ENCODE results near the gene EHBP1.
"Not testable (repeated sequence)": the region's sequence is repeated elsewhere in the genome, so short reads cannot be mapped to it uniquely, and the experiment has no call there.

EHBP1 gene

DNA sequence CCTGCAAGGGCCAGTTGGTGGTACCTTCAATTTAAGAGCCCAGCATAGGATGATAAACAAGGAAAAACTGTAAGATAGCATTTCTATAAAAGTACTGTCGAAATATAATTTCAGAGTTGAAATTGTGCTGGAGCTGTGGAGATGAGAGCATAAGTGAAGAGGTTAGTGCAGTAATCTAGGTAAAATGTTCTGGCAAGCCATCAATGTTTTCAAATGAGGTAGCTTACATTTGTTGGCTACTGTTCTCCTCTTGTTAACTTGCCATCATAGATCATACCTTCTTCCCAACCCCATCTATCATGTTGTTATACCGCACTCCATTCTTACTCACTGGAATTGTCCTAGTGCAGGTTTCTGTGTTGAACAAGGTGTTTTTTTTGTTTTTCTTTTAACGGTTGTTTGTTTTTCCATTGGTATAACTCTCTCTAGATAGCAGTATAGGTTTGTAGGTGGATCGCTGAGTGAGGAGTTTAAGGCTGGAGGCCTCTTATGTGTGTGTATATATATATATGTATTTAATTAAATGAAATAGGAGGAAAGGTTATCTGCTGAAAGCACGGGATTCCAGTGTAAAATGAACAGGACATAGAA is 40.5 kb downstream of the EHBP1 start:
- DNase-seq (ENCODE audit: low read depth in 2 of 2): no peak
- TF ChIP-seq, protein P1, sequence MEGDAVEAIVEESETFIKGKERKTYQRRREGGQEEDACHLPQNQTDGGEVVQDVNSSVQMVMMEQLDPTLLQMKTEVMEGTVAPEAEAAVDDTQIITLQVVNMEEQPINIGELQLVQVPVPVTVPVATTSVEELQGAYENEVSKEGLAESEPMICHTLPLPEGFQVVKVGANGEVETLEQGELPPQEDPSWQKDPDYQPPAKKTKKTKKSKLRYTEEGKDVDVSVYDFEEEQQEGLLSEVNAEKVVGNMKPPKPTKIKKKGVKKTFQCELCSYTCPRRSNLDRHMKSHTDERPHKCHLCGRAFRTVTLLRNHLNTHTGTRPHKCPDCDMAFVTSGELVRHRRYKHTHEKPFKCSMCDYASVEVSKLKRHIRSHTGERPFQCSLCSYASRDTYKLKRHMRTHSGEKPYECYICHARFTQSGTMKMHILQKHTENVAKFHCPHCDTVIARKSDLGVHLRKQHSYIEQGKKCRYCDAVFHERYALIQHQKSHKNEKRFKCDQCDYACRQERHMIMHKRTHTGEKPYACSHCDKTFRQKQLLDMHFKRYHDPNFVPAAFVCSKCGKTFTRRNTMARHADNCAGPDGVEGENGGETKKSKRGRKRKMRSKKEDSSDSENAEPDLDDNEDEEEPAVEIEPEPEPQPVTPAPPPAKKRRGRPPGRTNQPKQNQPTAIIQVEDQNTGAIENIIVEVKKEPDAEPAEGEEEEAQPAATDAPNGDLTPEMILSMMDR (IDR thresholded peaks at IDR 0.05; ENCODE audit: low read depth, low read length): no peak
- no peak overlapping the region for H3K4me3 ChIP-seq (replicated peaks in 1 of 2; ENCODE audit: low read depth in 2 of 2, low read length in 2 of 2)

DNA sequence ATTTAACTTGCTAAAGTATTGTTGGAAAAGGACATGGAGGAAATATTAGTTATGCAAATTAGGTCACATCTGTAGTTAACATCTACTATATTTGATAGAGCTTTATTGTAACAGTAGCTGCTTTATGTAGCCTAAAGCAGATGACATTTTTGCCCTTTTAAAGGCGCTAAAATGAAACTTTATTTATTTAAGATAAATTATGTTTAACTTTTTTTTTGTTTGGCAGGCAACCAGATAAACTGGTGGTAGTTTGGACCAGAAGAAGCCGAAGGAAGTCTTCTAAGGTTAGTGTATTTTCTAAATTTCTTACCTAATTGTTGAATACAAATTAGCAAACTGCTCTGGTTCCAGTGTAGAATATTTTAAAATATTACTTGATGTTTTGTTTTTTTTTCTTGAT is 41.7 kb downstream of the EHBP1 start:
- no peak for DNase-seq (ENCODE audit: low read depth in 2 of 2)
- TF ChIP-seq, protein P1 (IDR thresholded peaks at IDR 0.05; ENCODE audit: low read depth, low read length): no peak
- no peak overlapping the region for H3K4me3 ChIP-seq (replicated peaks in 1 of 2; ENCODE audit: low read depth in 2 of 2, low read length in 2 of 2)

DNA sequence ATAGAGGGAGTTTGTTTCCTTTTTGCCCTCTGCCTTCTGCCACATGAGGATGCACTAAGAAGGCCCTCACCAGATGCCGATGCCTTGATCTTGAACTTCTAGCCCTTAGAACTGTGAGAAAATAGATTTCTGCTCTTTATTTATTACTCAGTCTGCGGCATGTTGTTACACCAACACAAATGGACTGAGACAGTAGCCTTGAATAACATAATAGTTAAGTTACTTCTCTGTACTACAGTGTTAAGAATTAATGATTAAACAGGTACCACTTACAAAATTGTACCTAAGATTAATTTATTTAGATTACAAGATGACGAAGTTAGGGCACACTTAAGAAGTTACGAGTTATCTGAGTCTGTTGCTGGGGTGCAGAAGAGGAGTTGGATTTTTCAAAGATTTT is 42.4 kb downstream of the EHBP1 start:
- no peak for DNase-seq (ENCODE audit: low read depth in 2 of 2)
- H3K4me3 ChIP-seq (replicated peaks in 1 of 2; ENCODE audit: low read depth in 2 of 2, low read length in 2 of 2): no peak overlapping the region
- TF ChIP-seq, protein P1 (IDR thresholded peaks at IDR 0.05; ENCODE audit: low read depth, low read length): no peak

DNA sequence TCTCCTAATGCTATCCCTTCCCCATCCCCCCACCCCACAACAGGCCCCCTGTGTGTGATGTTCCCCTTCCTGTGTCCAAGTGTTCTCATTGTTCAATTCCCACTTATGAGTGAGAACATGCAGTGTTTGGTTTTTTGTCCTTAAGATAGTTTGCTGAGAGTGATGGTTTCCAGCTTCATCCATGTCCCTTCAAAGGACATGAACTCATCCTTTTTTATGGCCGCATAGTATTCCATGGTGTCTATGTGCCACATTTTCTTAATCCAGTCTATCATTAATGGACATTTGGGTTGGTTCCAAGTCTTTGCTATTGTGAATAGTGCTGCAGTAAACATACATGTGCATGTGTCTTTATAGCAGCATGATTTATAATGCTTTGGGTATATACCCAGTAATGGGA is 43.6 kb downstream of the EHBP1 start:
- not testable (repeated sequence) for H3K4me3 ChIP-seq (replicated peaks in 1 of 2; ENCODE audit: low read depth in 2 of 2, low read length in 2 of 2); DNase-seq (ENCODE audit: low read depth in 2 of 2)

DNA sequence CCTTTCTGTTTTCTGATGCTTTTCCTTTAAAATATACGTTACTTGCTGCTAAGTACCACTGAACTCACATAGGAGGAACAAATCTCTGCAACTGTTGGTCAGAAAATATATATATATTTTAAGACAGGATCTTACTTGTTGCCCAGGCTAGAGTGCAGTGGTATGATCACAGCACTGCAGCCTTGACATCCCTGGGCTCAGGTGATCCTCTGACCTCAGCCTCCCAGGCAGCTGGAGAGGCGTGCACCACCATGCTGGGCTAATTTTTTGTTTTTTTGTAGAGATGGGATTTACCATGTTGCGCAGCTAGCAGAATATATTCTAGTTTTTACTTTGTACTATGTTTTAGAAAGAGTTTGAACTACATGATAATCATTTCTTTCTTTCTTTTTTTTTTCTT is 51.5 kb downstream of the EHBP1 start:
- TF ChIP-seq, protein P1 (IDR thresholded peaks at IDR 0.05; ENCODE audit: low read depth, low read length): no peak
- H3K4me3 ChIP-seq (replicated peaks in 1 of 2; ENCODE audit: low read depth in 2 of 2, low read length in 2 of 2): no peak overlapping the region
- no peak for DNase-seq (ENCODE audit: low read depth in 2 of 2)

DNA sequence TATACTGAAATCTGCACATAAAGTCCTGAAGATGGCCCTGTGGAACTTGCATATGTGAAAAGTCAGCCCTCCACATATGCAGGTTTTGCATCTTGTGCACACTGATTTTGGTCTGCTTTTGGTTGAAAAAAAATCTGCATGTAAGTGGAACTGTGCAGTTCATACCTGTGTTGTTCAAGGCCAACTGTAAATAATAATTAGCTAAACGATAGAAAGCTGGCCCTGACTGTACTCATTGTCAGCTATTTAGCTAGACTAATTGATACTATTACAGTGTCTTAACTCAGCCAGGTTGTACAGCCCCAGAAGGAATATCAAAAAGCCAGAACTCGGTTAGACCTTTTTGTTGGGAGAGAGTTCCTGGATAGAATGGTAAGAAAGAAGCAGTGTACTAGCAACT is 54.5 kb downstream of the EHBP1 start:
- TF ChIP-seq, protein P1 (IDR thresholded peaks at IDR 0.05; ENCODE audit: low read depth, low read length): no peak
- H3K4me3 ChIP-seq (replicated peaks in 1 of 2; ENCODE audit: low read depth in 2 of 2, low read length in 2 of 2): no peak overlapping the region
- no peak for DNase-seq (ENCODE audit: low read depth in 2 of 2)

DNA sequence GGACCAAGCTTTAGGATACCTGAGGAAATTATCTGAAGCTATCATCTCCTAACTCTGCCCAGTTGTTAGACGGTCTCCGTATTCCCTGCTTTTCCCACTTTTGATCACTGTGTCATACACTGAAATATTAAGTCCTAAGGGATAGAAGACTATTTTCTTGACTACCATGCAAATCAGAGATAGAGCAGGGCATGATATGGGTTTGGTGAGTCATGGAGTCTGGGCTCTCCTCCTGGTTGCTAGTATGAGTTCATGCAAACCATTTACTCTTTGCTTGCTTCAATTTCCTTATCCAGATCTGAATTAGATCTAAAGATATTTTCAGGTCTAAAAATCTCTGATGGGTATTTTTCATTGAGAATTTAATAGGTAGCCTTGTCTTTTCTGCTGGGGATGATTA is 55.0 kb downstream of the EHBP1 start:
- H3K4me3 ChIP-seq (replicated peaks in 1 of 2; ENCODE audit: low read depth in 2 of 2, low read length in 2 of 2): no peak overlapping the region
- TF ChIP-seq, protein P1 (IDR thresholded peaks at IDR 0.05; ENCODE audit: low read depth, low read length): no peak
- peak; percentile 46 to 50 for DNase-seq (ENCODE audit: low read depth in 2 of 2)

Measured in cardiac fibroblast (primary cell).